Keratinocyte (primary cell): ENCODE measurements around the gene SSH2.

ENCODE experiments used
- CTCF ChIP-seq, 3 experiments: IDR thresholded peaks in 1 of 3; conservative IDR thresholded peaks in 1 of 3; optimal IDR thresholded peaks in 1 of 3; 2 replicates in 2 of 3; 3 replicates in 1 of 3; pipeline versions ENCODE3 to v1.5.1; 2011; ENCODE audit warnings: low read length in 3 of 3, mild to moderate bottlenecking in 3 of 3, moderate library complexity in 2 of 3, control low read depth in 1 of 3, inconsistent platforms in 1 of 3; ENCODE audit not compliant: insufficient read depth in 2 of 3; ENCODE audit errors: extremely low read depth in 1 of 3
- EZH2 ChIP-seq: IDR thresholded peaks from one replicate; pipeline ENCODE4 v1.6.1; 2012; ENCODE audit warnings: inconsistent platforms, mild to moderate bottlenecking, low read length, moderate library complexity

- TF ChIP-seq EZH2, result no peak
- TF ChIP-seq CTCF (optimal IDR thresholded peaks at IDR 0.05 in 1 of 3, IDR thresholded peaks at IDR 0.05 in 1 of 3, conservative IDR thresholded peaks at IDR 0.05 in 1 of 3; ENCODE audit: extremely low read depth in 1 of 3, insufficient read depth in 2 of 3, low read length in 3 of 3), result no peak
Measured at GRCh38 chr17:29577001-29577370, 353.0 kb downstream of the SSH2 start.
